ENCODE data around the gene AKR7A3.

DNA sequence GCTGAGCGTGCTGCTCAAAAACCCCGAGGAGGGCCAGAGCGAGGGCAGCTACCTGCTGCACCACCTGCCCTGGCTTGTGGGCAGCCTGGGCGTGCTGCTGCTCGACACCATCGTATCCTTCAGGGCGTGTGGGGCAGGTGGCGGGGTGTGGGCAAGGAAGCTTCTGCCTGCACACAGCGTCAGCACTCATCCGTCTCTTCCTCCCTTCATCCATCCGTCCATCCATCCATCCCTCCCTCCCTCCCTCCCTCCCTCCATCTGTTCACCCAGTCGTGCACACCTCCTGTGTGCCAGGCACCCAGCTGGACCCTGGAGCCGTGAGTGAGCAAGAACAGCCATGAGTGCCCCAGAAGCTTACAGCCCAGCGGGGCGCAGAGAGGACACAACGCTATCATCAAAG, 38.7 kb upstream of the AKR7A3 start:
- TF ChIP-seq, protein P1, sequence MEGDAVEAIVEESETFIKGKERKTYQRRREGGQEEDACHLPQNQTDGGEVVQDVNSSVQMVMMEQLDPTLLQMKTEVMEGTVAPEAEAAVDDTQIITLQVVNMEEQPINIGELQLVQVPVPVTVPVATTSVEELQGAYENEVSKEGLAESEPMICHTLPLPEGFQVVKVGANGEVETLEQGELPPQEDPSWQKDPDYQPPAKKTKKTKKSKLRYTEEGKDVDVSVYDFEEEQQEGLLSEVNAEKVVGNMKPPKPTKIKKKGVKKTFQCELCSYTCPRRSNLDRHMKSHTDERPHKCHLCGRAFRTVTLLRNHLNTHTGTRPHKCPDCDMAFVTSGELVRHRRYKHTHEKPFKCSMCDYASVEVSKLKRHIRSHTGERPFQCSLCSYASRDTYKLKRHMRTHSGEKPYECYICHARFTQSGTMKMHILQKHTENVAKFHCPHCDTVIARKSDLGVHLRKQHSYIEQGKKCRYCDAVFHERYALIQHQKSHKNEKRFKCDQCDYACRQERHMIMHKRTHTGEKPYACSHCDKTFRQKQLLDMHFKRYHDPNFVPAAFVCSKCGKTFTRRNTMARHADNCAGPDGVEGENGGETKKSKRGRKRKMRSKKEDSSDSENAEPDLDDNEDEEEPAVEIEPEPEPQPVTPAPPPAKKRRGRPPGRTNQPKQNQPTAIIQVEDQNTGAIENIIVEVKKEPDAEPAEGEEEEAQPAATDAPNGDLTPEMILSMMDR (conservative IDR thresholded peaks at IDR 0.05; ENCODE audit: low read depth, low read length) = no peak
- TF ChIP-seq FOS (IDR thresholded peaks at IDR 0.05; ENCODE audit: low read depth, low read length) (no peak), RCOR1 (IDR thresholded peaks at IDR 0.05; ENCODE audit: insufficient replicate concordance, low read length) (no peak)

Data from IMR-90 (cell line).